Activated B cell treated with CpG ODN at 0.5 μM for 24 hours (primary cell): Measurements from ENCODE around the gene ALDOB. TPM values are rescaled to one million over a fixed set of nuclear protein-coding genes. Genes with fewer than 3 reads are reported as not detected.

Experiments
- ATAC-seq: fragments of 200-7000 bp; cut with Tn5 transposase; one replicate; pipeline ENCODE4 v1.10.0; 2021; ENCODE audit warnings: low read depth, mild to moderate bottlenecking, moderate library complexity
- CTCF ChIA-PET: fragments of 350-600 bp; sonication (Branson Sonifier 250); formaldehyde crosslinking; loops from one replicate; lab custom pipeline; 2021; ENCODE audit warnings: antibody characterized with exemption; lab: Charles Lee
- POLR2A ChIA-PET: fragments of 350-600 bp; sonication (Branson Sonifier 250); formaldehyde crosslinking; loops from one replicate; lab custom pipeline; 2021; ENCODE audit warnings: antibody characterized with exemption; lab: Charles Lee
- DNase-seq: peaks from one replicate; pipeline ENCODE4 v3.0.0; 2022
- H3K27ac Mint-ChIP-seq: one replicate; pipeline ENCODE4 v1.8.0; 2020; ENCODE audit warnings: mixed read lengths
- H3K27me3 Mint-ChIP-seq: one replicate; pipeline ENCODE4 v1.8.0; 2021; ENCODE audit warnings: mixed read lengths
- H3K36me3 Mint-ChIP-seq: one replicate; pipeline ENCODE4 v1.8.0; 2021; ENCODE audit warnings: low read depth, mixed read lengths
- H3K4me1 Mint-ChIP-seq: one replicate; pipeline ENCODE4 v1.8.0; 2021; ENCODE audit warnings: mixed read lengths
- H3K4me3 Mint-ChIP-seq: one replicate; pipeline ENCODE4 v1.8.0; 2020; ENCODE audit warnings: mild to moderate bottlenecking, mixed read lengths
- H3K9me3 Mint-ChIP-seq: one replicate; pipeline ENCODE4 v1.8.0; 2020; ENCODE audit warnings: mixed read lengths
- CTCF ChIP-seq: fragments of 200-600 bp; IDR thresholded peaks from one replicate; pipeline ENCODE4 v1.8.0; 2022; ENCODE audit warnings: antibody characterized with exemption, mild to moderate bottlenecking
- intact Hi-C: fragments of 100-400 bp; cut with micrococcal nuclease; formaldehyde crosslinking; loops from one replicate; pipeline ENCODE4 v1.15.1; 2024
- total RNA-seq: library from RNA; stranded (reverse); gene quantifications from 2 replicates; pipeline ENCODE4 v1.2.3, GENCODE V29; 2022

Gene ALDOB
- total RNA-seq, 1 donor from 2014 or later, result not detected

- no peaks in the 10 kb centered on the region for H3K4me1 Mint-ChIP-seq
- H3K27ac Mint-ChIP-seq, result no peak overlapping the region
- peaks cover 5% of the 10 kb centered on the region for H3K36me3 Mint-ChIP-seq
- ATAC-seq, result no peak
- H3K27me3 Mint-ChIP-seq, result peaks cover 3% of the 10 kb centered on the region
- ChIA-PET POLR2A (no interaction called here), CTCF (no interaction called here)
- TF ChIP-seq CTCF, result no peak
- peaks cover 11% of the 10 kb centered on the region for H3K9me3 Mint-ChIP-seq
- intact Hi-C loops, result no loop called here
- no peak for DNase-seq
- H3K4me3 Mint-ChIP-seq, result no peak overlapping the region
These were observed 13.9 kb downstream of the ALDOB start for GRCh38 chr9:101421653-101422065.

GRCh38 chr9:101419863-101420262 is 15.7 kb downstream of the ALDOB start:
- no peaks in the 10 kb centered on the region for H3K4me1 Mint-ChIP-seq
- no peak overlapping the region for H3K4me3 Mint-ChIP-seq
- peaks cover 19% of the 10 kb centered on the region for H3K9me3 Mint-ChIP-seq
- H3K36me3 Mint-ChIP-seq, result peaks cover 12% of the 10 kb centered on the region
- CTCF ChIA-PET, result no interaction called here
- no peak for TF ChIP-seq CTCF
- intact Hi-C loops, result no loop called here
- ATAC-seq (no peak), DNase-seq (no peak)
- H3K27me3 Mint-ChIP-seq, result peaks cover 3% of the 10 kb centered on the region
- POLR2A ChIA-PET, result no interaction called here
- no peak overlapping the region for H3K27ac Mint-ChIP-seq

GRCh38 chr9:101418518-101419430 is 16.8 kb downstream of the ALDOB start:
- Mint-ChIP-seq H3K27me3 (no peaks in the 10 kb centered on the region), H3K4me1 (no peaks in the 10 kb centered on the region), H3K27ac (no peak overlapping the region), H3K4me3 (no peak overlapping the region), H3K9me3 (peaks cover 25% of the 10 kb centered on the region), H3K36me3 (peaks cover 19% of the 10 kb centered on the region)
- intact Hi-C loops, result no loop called here
- CTCF ChIA-PET, result no interaction called here
- POLR2A ChIA-PET, result no interaction called here
- DNase-seq, result no peak
- no peak for ATAC-seq
- no peak for TF ChIP-seq CTCF

GRCh38 chr9:101417977-101418376 is 17.6 kb downstream of the ALDOB start:
- Mint-ChIP-seq H3K4me3 (no peak overlapping the region), H3K9me3 (peaks cover 28% of the 10 kb centered on the region), H3K36me3 (peaks cover 22% of the 10 kb centered on the region), H3K27me3 (no peaks in the 10 kb centered on the region), H3K27ac (no peak overlapping the region), H3K4me1 (no peaks in the 10 kb centered on the region)
- no peak for TF ChIP-seq CTCF
- intact Hi-C loops, result no loop called here
- CTCF ChIA-PET, result no interaction called here
- DNase-seq, result no peak
- POLR2A ChIA-PET, result no interaction called here
- ATAC-seq, result no peak

GRCh38 chr9:101417389-101417788 is 18.2 kb downstream of the ALDOB start:
- Mint-ChIP-seq H3K4me1 (no peaks in the 10 kb centered on the region), H3K4me3 (no peak overlapping the region), H3K36me3 (peaks cover 27% of the 10 kb centered on the region), H3K9me3 (peaks cover 32% of the 10 kb centered on the region), H3K27ac (no peak overlapping the region), H3K27me3 (no peaks in the 10 kb centered on the region)
- ATAC-seq (no peak), DNase-seq (no peak)
- TF ChIP-seq CTCF, result no peak
- intact Hi-C loops, result no loop called here
- POLR2A ChIA-PET, result no interaction called here
- CTCF ChIA-PET, result no interaction called here
